Measurements from ENCODE around the gene CHST10.
"Not testable (repeated sequence)": the region's sequence is repeated elsewhere in the genome, so short reads cannot be mapped to it uniquely, and the experiment has no call there.

Gene CHST10, protein sequence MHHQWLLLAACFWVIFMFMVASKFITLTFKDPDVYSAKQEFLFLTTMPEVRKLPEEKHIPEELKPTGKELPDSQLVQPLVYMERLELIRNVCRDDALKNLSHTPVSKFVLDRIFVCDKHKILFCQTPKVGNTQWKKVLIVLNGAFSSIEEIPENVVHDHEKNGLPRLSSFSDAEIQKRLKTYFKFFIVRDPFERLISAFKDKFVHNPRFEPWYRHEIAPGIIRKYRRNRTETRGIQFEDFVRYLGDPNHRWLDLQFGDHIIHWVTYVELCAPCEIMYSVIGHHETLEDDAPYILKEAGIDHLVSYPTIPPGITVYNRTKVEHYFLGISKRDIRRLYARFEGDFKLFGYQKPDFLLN

DNA sequence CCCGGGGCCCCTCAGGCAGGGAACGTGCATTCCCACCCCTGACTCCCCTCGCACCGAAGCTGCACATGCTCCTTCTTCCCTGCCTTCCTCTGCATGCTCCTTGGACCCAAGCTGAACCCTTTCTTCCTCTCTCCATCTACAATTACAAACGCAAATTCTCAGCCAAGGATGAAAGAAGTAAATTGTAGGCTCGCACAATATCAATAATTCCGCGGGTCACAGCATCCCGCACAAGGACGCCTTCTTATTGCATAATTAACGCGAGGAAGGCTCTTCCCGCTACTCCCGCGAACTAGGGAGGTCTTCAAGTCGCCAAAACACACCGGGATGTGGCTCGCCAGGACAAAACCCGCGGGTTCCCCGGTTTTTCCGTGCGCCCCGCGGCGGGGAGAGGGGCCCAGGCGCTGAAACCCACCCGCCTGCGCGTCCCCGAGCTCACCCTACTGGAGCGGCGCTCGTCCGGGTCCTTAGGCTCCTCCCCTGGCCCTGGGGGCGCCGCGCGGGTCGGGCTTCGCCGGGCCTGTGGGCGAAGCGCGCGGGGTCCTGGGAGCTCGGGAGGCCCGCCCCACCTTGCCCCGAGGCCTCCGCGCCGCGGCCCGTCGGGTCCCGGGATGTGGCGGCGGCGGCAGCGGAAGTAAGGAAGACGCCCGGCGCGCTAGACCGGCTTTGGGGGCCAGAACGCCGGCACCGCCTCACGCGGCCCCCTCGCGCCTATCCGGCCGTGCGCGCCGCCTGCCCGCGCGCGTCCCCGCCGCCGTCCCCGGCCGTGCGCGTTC, at the start of gene CHST10:
Gene CHST10, minus strand, starts transcription at position 734 of the 776 bp plus-strand sequence. CDS start 10,993 bp downstream, outside the sequence.
- peak; percentile 63 for DNase-seq

DNA sequence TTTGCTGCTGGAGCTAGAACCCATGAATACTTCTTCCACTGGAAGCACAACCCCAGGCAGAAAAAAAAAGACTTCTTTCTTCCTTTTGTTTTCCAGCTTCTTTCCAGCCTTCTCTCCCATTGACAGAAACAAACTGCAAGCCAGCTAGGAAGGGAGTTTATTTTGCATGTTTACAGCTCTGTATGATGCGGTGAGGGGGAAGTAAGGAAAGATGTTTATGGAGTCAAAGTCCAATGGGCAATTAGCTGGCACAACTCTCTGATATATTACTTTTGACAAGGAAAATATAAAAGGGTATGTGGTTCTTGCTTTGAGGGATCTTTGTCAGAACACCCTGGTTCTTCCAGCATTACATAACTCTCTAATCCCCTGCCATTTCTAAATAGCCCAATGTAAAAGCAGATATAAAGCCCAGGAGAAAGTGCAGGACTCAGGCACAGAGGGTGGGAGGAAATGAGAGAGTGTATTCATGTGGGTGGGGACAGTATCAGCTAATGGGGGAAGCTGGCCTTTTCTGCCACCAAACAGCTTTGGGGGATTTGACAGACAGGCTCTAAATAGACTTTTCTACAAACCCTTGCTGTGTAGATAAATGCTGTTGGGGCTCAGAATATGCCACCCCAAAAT, 43.5 kb upstream of the CHST10 start:
- DNase-seq: no peak

DNA sequence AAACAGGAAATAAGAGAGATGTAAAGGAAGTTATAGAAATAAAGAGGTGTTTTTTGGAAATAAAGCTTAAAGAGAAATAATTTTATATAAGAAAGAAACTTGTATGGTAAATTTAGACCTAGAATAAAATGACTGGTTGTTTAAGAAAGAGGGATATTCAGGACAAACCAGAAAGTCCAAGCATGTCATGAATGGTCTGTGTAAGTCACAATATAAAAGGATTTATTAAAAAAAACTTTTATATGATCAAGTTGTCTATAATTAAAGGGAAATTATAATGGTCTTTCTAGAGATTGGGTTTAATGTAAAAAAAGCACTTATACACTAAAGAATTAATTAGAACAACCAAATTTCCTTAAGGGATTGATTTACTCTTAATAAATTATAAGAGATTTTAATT, 38.9 kb upstream of the CHST10 start:
- not testable (repeated sequence) for DNase-seq

GRCh38 chr2:100453853-100454252, 36.4 kb upstream of the CHST10 start:
- no peak for DNase-seq

- DNase-seq: no peak
Measured at GRCh38 chr2:100451734-100452133, 34.3 kb upstream of the CHST10 start.

DNA sequence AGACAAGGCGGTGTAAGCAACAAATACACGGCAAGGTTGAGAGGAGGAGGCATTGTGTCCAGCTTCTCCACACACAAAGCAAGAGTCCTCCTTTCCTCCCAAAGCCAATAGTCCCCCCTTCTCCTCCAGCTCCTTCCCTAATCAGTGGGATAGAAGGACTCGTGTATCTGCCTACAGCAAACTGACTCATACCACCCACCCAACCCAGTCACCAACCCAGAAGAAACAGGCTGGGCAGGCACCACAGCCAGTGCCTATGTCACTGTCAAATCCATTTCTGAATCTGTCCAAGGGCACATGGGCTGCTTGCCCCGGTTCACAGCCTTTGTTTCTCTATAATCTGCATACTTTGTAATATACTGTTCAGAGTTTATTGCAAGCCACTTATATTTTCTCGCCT, 33.6 kb upstream of the CHST10 start:
- no peak for DNase-seq

- DNase-seq: no peak
Measured at GRCh38 chr2:100446696-100447095, 29.2 kb upstream of the CHST10 start.

DNA sequence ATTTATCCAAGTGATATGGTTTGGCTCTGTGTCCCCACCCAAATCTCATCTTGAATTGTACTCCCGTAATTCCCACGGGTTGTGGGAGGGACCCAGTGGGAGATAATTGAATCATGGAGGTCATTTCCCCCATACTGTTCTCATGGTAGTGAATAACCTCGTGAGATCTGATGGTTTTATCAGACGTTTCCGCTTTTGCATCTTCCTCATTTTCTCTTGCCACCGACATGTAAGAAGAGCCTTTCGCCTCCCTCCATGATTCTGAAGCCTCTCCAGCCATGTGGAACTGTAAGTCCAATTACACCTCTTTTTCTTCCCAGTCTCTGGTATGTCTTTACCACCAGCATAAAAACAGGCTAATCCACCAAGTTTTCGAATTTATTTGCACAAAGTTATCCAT, 20.3 kb upstream of the CHST10 start:
- no peak for DNase-seq

DNA sequence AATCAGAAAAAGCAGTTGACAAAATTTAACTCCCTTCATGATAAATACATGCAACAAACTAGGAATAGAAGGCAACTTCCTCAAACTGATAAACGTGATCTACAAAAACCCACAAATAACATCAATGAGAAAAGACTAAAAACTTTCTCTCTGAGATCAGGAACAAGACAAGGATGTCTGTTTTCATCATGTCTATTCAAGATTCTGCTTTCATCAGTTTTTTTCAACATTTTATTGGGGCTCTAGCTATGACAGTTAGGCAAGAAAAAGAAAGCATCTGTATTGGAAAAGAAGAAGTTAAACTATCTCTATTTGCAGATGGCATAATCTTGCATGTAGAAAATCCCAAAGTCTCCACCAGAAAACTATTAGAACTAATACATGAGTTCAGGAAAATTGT, 12.3 kb upstream of the CHST10 start:
- no peak for DNase-seq

GRCh38 chr2:100427627-100428258, 10.3 kb upstream of the CHST10 start:
- DNase-seq: peak; percentile 67

DNA sequence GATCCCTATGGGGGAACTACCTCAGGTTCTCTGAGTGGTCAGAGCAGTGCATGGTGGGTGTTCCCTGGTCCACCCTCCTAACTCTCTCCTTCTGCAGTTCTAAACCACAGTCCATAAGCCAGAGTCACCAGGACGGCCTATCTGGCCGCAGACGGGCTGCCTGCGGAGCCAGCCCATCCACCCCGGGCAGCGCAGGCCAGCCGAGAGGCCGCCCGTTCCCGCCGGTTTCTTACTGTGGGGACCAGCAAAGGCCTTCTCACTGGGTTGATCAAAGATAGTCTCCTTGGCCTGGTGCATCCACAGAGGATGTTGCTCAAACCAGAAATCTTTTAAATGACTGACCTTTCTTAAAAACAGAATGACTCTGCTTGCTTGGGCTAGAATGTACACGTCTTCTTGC, 9.6 kb upstream of the CHST10 start:
- DNase-seq: no peak

- no peak for DNase-seq
Measured at GRCh38 chr2:100426384-100426720, 8.9 kb upstream of the CHST10 start.

DNA sequence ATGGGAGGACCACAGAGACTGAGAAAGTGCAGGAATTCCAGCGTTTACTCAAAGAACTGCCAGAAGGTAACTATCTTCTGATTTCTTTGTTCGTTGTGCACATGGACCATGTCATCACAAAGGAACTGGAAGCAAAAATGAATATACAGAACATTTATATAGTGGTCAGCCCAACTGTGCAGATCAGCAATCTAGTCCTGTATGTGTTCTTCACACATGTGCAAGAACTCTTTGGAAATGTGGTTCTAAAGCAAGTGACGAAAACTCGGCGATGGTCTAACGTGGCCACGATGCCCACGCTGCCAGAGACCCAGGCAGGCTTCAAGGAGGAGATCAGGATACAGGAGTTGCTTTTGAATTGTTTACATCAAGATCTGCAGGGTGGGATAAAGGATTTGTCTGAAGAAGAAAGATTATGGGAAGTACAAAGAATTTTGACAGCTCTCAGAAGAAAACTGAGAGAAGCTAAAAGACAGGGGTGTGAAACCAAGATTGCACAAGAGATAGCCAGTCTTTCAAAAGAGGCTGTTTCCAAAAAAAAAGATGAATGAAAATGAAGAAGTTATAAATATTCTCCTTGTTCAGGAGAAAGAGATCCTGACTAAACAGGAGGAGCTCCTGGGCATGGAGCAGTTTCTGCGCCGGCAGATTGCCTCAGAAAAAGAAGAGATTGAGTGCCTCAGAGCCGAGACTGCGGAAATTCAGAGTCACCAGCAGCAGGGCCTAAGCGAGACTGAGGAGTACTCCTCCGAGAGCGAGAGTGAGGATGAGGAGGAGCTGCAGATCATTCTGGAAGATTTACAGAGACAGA, 8.3 kb upstream of the CHST10 start:
- no peak for DNase-seq

GRCh38 chr2:100425107-100425506, 7.6 kb upstream of the CHST10 start:
- no peak for DNase-seq

DNA sequence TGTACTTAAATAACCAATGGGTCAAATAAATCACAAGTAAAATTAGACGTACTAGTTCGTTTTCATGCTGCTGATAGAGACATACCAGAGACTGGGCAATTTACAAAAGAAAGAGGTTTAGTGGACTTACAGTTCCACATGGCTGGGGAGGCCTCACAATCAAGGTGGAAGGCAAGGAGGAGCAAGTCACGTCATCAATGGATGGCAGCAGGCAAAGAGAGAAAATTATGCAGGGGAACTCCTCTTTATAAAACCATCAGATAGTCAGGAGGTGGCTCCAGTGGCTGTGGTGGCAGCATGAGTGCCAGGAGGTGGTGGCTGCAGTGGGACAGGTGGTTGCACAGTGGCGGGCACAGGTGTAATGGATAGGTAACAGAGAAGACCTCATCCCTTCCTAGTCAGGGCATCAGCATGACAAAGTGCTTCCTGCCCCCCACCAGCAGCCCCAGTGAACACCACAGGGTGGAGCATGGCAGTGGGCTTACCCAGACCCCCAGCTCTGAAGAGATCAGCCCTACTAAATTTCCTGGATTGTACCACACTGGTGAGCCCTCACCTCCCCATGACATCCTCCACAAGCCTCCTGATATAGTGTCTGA, 6.9 kb upstream of the CHST10 start:
- no peak for DNase-seq

DNA sequence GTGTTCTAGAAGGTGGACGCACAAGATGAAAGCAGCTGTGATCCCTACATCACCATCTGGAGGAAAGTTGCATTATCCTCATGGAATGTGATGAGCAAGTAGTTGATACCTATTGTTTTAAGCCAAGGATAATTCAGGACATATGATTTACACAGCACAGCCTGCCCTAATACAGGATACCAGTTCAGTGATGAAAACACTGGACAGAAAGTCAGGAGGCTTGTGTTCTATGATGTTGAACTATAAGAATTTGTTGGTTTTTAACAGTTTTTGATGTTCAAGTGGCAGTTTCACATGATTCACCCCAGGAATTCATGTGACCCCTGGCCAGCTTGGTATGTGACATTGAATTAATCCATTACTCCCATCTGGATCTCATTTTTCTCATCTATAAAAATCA, 6.2 kb upstream of the CHST10 start:
- no peak for DNase-seq

DNA sequence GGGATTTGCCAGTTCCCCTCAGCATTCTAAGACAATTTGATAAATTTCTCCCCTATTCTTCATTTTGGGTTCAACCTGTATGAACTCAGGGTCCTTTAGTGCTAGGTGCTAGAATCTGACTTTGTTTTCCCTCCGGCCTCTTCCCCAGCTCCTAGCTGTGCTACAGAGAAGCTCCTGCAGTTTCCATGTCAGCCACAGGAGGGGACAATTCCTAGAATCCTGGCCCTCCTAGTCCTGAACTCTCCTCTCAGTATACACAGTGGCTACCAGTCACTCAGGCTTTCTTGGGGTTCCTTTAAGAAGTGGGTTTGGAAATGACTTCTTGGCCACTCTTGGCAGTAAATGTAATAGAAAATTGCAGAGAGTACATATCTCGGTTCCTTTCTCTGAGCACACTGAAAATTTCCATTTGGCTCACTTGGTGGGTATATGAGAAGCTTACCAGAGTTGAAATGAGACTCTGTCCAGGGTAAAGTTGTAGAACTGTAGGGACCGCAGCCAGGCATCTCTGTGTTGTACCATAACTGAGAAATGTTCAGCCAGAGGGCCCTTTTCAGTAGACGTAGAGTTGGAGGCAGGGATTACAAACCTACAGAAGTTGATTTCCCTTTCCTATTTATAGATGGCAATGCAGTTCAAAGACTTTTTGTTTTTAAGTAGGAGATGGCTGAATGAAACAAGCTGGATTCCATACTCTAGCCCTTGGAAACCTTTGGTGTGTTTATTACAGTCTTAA, 5.0 kb upstream of the CHST10 start:
- no peak for DNase-seq

- DNase-seq: no peak
Measured at GRCh38 chr2:100419915-100420314, 2.4 kb upstream of the CHST10 start.

DNA sequence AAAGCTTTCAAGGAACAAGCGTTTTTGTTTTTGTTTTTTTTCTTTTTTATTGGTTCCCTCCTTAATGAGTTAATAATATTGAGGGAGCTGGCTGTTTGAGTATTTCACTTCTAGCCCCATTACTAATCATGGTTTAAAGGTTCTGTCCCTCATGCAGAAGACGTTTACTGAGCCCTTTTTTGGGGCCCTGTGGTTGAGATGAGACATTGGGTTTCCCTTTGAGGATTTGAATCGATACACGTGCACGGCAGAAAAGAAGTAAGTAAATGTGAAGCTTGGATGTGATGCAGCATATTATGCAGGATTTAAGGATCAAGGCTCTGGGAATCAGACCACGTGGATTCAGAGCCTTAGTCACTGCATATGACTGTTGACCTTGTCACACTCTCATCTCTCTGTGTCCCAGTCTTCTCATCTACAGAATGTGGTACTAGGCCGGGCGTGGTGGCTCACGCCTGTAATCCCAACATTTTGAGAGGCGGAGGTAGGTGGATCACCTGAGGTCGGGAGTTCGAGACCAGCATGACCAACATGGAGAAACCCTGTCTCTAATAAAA, 1.0 kb upstream of the CHST10 start:
- no peak for DNase-seq

GRCh38 chr2:100417711-100418124, 250 bp upstream of the CHST10 start:
- DNase-seq: no peak

GRCh38 chr2:100416397-100416934, 1.0 kb downstream of the CHST10 start:
- DNase-seq: no peak

All from activated naive CD4-positive, alpha-beta T cell treated with Interleukin-2 at 50 U/mL for 16 hours (primary cell).